ENCODE results near the gene SPRED2.

DNA sequence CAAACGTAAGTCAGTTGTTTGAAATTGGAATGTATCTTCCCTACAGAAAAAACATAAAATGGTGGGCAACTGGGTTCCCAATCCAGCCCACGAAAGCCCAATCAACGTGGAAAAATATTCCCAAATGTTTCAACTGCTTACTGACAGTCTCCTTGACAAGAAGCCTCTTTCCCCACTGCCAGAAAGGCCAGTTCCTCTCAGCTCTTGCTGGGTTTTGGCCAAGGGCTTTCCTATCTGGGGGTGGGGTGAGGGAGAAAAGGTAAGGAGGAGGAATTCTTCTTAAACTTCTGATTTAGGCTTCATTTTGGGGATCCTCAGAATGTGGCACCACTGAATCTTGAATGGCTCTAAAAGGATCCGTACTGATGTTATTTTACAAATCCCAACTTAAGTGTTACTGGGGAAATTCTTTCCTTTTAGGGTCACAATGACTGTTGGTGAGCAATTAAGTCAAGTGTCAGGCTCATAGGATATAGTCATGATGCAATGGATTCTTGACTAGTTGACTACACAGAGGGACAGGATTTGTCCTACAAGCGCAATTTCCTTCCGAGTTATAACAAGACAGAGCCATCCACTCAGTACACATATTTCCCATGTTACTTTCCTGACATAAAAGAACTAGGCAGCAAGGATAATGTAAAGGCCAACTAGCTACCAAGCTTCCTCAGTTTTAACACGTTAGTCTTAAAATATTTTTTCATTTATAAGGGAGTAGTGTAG, 73.6 kb downstream of the SPRED2 start:
- TF ChIP-seq, protein P1, sequence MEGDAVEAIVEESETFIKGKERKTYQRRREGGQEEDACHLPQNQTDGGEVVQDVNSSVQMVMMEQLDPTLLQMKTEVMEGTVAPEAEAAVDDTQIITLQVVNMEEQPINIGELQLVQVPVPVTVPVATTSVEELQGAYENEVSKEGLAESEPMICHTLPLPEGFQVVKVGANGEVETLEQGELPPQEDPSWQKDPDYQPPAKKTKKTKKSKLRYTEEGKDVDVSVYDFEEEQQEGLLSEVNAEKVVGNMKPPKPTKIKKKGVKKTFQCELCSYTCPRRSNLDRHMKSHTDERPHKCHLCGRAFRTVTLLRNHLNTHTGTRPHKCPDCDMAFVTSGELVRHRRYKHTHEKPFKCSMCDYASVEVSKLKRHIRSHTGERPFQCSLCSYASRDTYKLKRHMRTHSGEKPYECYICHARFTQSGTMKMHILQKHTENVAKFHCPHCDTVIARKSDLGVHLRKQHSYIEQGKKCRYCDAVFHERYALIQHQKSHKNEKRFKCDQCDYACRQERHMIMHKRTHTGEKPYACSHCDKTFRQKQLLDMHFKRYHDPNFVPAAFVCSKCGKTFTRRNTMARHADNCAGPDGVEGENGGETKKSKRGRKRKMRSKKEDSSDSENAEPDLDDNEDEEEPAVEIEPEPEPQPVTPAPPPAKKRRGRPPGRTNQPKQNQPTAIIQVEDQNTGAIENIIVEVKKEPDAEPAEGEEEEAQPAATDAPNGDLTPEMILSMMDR (IDR thresholded peaks at IDR 0.05), result no peak
- TF ChIP-seq POLR2A (IDR thresholded peaks at IDR 0.05), result no peak
